Ramos (cell line): ENCODE measurements around the gene LPP.

Source experiments
- in situ Hi-C: fragments of 300-500 bp; cut with MboI; formaldehyde crosslinking; loops from one replicate; pipeline ENCODE4 v1.14.3; 2022; ENCODE audit warnings: low sequenced_read_pairs; ENCODE audit not compliant: unreplicated experiment

Gene LPP

DNA sequence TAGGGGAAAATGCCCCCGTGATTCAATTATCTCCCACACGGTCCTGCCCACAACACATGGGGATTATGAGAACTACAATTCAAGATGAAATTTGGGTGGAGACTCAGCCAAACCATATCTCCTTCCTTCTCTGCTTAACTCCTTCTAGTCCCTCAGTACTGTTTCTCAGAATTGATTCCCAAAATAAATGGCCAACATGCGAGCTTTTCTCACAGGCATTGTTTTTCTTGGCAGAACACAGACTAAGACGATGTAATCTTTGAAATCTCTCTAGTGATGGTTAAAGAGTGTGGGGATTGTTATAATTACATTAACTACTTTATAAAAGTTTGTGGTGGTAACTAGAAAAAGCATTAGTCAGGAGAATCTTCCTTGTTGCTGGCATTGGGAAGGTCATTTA is 366.5 kb downstream of the LPP start:
- in situ Hi-C loops, result no loop called here

DNA sequence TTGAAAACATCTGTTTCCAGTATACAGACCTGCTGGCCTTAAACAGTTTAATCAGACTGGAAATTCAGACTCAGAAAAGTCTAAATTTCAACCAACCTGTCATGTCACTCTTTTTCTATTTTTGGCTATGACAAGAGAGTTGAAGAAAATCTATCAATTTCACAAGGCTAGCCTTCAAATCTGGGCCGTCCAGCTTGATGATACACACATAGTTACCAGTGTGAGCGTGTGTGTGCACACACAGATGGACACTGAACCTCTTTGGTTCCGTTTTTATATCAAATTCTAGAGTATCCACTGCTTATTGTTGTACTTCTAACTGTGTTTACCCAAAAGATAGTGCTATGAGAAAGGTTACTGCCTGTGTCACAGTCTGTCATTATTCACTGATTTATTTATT is 368.2 kb downstream of the LPP start:
- in situ Hi-C loops, result no loop called here

GRCh38 chr3:188523291-188523690 is 369.3 kb downstream of the LPP start:
- in situ Hi-C loops, result no loop called here

DNA sequence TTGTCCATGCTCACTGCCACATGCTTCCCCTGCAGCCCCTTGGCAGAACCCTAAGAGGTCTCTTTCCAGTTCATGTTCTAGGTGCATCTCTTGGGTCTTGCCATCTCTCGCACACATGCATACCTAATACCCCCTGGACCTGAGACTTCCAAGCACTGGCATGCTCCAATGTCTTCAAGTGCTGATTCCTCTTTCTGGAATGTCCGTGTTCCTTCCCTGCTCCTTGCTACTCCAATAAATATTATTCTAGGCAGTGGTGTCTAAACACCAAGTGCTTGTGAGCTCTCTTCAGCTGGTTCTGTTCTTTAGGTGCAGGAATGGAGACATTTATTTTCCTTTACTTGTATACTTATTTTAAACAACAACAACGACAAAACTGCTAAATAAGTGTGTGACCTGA is 370.1 kb downstream of the LPP start:
- in situ Hi-C loops, result no loop called here

- in situ Hi-C loops, result no loop called here
These were observed 372.1 kb downstream of the LPP start for GRCh38 chr3:188526057-188526456.

DNA sequence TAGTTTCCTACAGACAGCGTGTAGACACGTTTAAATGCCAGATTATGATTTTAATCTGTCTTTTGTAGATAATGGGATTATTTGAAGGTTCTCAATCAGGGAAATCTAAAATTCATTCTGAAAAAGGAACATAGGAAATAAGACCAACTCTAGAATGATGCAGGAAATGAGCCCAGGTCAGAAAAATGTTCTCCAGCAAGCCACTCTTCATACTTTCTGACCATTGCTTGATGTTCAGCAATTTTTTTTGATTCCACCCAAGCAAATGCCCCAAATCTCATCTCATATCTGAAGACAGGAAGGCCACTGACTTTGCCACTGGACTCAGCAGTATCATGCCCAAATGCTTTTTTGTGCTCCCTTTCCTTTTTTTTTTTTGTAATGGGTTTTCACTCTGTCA is 373.4 kb downstream of the LPP start:
- in situ Hi-C loops, result no loop called here

GRCh38 chr3:188528396-188528795 is 374.4 kb downstream of the LPP start:
- in situ Hi-C loops, result no loop called here

- in situ Hi-C loops, result no loop called here
These were observed 375.3 kb downstream of the LPP start for GRCh38 chr3:188529228-188529627.

DNA sequence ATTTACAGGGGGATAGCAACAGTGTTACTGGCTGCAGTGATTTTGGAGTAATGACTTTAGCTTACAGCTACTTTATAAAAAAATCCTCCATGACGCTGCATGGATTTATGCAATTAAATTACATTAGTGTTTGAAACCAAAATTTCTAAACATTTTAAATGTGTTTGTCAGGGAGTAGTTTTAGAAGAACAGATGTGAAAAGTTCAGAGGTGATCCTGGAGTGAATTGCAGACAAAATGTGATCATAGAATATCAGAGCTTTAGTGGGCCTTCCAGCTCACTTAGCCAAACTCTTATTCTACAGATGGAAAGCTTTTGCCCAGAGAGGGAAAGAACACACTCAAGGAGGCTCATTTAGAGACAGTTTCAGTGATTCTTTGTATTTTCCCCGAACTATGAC is 376.3 kb downstream of the LPP start:
- in situ Hi-C loops, result no loop called here

- in situ Hi-C loops, result no loop called here
These were observed 377.3 kb downstream of the LPP start for GRCh38 chr3:188531210-188531609.

GRCh38 chr3:188533172-188533571 is 379.2 kb downstream of the LPP start:
- in situ Hi-C loops, result no loop called here

DNA sequence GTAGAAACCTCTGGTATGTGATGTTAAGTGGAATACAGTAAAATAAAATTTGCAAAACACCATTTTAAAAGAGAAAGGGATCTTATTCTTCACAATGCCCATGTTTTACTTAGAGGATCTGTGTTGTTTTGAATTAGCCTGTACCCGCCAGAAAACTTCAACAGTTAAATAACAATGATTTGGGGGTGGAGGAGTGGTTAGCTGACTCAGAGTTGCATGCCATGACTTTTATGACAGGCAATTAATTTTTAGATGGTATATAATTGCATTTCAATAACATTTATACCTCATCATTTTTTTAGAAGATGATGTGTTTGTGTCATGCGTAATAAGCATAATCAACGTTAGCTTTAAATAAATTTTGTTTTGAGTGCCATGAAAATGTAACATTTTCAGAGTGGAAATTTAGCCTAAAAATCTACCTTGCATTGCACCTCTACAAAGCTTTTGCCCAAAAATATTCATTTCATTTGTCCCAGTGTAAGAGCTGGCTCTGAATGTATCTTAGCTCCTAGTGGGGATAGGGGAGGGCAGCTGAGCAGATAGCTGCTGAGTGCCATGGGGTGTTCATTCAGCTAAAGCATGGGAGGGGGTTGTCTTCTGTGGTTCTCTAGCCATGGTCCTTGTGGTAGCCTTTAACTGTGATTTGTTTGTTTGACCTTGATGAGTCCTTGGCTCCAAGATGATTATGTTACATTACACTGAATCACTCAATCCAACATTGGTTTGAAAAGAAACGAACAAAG is 379.8 kb downstream of the LPP start:
- in situ Hi-C loops, result no loop called here

DNA sequence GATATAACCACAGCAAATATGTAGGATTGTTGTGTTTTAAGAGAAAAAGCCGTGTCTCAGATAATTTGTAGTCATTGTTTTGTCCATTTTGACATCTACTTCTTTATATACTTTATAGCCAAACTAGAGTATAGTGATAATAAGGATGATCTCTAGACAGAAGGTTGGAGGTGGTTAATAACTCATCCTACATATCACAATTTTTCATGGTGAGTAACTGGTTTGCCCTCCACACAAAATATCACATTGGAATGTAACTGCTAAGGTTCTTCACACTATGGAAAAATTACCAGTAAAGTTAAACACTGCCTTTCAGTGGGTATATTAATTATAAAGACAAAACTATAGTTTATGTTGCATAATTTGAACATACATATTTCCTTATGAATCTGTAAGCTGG is 380.7 kb downstream of the LPP start:
- in situ Hi-C loops, result no loop called here

GRCh38 chr3:188537606-188538005 is 383.6 kb downstream of the LPP start:
- in situ Hi-C loops, result no loop called here

DNA sequence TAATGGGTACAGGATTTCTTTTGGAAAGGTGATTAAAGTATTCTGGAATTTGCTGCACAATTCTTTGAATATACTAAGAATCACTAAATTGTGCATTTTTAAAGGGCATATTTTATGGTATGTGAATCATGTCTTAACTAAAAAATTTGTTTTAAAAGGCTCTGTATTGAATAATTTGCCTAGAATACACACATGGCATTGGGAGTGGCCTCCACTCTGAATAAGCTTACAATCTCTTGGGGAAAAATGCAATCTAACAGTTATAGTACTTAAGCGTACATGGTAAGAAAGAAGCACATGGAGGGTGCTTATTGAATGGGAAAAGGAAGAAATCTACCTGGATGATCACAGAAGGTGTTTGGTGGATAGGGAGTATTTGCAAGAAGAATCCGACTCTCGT is 385.1 kb downstream of the LPP start:
- in situ Hi-C loops, result no loop called here

DNA sequence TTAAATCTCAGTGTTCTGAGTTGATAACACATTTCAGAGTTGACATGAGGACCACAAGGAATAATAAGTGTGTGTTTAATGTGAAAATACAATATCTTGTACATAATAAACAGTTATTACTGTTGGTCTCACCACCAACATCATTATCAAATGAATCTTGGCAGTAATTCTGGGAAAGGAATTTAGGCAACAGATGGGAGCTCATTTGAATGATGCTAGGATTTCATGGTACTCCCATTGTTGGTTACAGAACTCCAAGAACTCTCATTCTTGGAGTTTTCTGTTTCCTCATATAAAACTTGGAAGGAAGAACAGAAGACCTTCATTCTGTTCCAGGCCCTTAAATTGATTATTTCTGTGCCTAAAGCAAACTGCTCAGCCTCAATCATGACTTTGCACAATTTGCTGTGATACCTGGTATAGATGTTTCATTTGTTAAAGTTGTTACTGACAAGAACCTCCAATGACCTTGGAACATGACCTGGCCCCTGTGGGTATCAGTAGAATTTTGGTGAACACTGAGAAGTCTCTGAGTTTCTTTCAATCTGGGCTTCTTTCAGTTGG is 385.8 kb downstream of the LPP start:
- in situ Hi-C loops, result no loop called here

- in situ Hi-C loops, result no loop called here
These were observed 388.2 kb downstream of the LPP start for GRCh38 chr3:188542196-188542595.

DNA sequence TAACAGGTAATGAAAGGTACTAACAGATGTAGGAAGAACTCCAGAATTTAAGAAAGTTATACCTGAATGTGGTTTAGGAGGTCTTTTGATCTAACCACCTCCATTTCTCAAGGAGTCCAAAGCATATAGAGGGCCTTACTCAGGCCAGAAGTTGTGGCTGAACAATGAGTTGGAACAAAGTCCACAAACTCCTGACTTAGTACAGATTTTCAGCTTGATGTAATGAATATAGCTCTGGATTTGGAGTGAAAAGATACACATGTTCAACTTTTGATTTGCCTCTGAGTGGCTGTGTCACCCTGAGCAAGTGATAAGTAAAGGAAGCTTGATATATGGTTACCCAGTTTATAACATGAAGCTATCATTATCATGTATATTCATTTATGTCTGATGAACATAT is 390.1 kb downstream of the LPP start:
- in situ Hi-C loops, result no loop called here

- in situ Hi-C loops, result no loop called here
These were observed 393.1 kb downstream of the LPP start for GRCh38 chr3:188546835-188547670.

DNA sequence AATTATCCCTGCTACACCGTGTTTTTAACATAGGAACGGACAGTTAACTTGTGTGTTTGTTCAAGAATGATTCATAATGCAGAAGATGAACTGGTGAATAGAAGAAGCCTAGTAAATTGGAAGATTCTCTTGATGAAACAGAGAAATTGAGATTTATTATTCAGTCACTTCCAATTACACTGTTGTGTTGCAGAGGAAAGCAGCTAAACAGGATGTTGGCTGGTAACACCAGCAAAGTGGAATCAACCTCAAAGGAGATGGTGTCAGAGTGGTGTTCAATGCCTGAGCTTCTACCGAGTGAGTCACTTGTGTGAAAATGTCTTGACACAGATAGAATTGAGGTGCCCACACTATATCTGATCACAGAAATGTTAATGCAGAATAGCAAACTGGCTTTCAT is 399.6 kb downstream of the LPP start:
- in situ Hi-C loops, result no loop called here

- in situ Hi-C loops, result no loop called here
These were observed 400.4 kb downstream of the LPP start for GRCh38 chr3:188554404-188554803.
